C4-2B (cell line): ENCODE measurements around the gene MICAL2.

ENCODE experiments used
- H3K27ac ChIP-seq: fragments of 450-650 bp; 2 replicates; pipeline ENCODE4 v1.5.1; 2017
- CTCF ChIP-seq: fragments of 450-650 bp; conservative IDR thresholded peaks from 2 replicates; pipeline ENCODE4 v1.5.1; 2017; ENCODE audit warnings: mild to moderate bottlenecking
- ZFX ChIP-seq: fragments of 450-650 bp; IDR thresholded peaks from 2 replicates; pipeline ENCODE4 v1.6.1; 2017

MICAL2 gene

GRCh38 chr11:12087075-12088004 is 23.1 kb upstream of the MICAL2 start:
- no peak overlapping the region for H3K27ac ChIP-seq
- TF ChIP-seq ZFX (no peak), CTCF (no peak)

GRCh38 chr11:12088047-12088481 is 22.3 kb upstream of the MICAL2 start:
- no peak for TF ChIP-seq CTCF
- no peak for TF ChIP-seq ZFX

GRCh38 chr11:12088531-12088930 is 21.9 kb upstream of the MICAL2 start:
- no peak overlapping the region for H3K27ac ChIP-seq

More at GRCh38 chr11:12088047-12088481, 22.3 kb upstream of the MICAL2 start:
- no peak overlapping the region for H3K27ac ChIP-seq

GRCh38 chr11:12089041-12089440 is 21.3 kb upstream of the MICAL2 start:
- no peak overlapping the region for H3K27ac ChIP-seq
- TF ChIP-seq CTCF, result no peak

More at GRCh38 chr11:12088531-12088930, 21.9 kb upstream of the MICAL2 start:
- TF ChIP-seq CTCF, result no peak

GRCh38 chr11:12089473-12089872 is 20.9 kb upstream of the MICAL2 start:
- no peak for TF ChIP-seq CTCF
- no peak for TF ChIP-seq ZFX

GRCh38 chr11:12090061-12090591 is 20.3 kb upstream of the MICAL2 start:
- no peak overlapping the region for H3K27ac ChIP-seq
- no peak for TF ChIP-seq ZFX
- no peak for TF ChIP-seq CTCF

More at GRCh38 chr11:12089473-12089872, 20.9 kb upstream of the MICAL2 start:
- no peak overlapping the region for H3K27ac ChIP-seq

- TF ChIP-seq ZFX (no peak), CTCF (no peak)
- no peak overlapping the region for H3K27ac ChIP-seq
These were observed 19.6 kb upstream of the MICAL2 start for GRCh38 chr11:12090761-12091258.
